Spinal cord (tissue), 10 donors: ENCODE results near the gene STARD9. TPM values are rescaled to one million over a fixed set of nuclear protein-coding genes. Genes with fewer than 3 reads are reported as not detected.
A peak's percentile ranks its signal among the peaks of the same experiment; 100 is the strongest.
"Not testable (repeated sequence)": the region's sequence is repeated elsewhere in the genome, so short reads cannot be mapped to it uniquely, and the experiment has no call there.

Experiments used
- DNase-seq, 6 donors: peaks; one replicate each; pipeline versions ENCODE4 v3.0.0 to v3.0.0-alpha.2; 2013 to 2015; ENCODE audit warnings: low spot score in 6 of 6, low read depth in 4 of 6
- H3K27ac ChIP-seq: one replicate; pipeline ENCODE4 v1.5.1; 2013; ENCODE audit warnings: low read depth, low read length, control low read depth
- H3K27me3 ChIP-seq: one replicate; pipeline ENCODE4 v1.6.1; 2013; ENCODE audit warnings: low read length; ENCODE audit not compliant: control insufficient read depth, insufficient read depth
- H3K36me3 ChIP-seq: one replicate; pipeline ENCODE4 v1.6.1; 2013; ENCODE audit warnings: low read length; ENCODE audit not compliant: control insufficient read depth, insufficient read depth
- H3K4me1 ChIP-seq: one replicate; pipeline ENCODE4 v1.6.1; 2013; ENCODE audit warnings: low read length; ENCODE audit not compliant: control insufficient read depth, insufficient read depth
- H3K4me3 ChIP-seq: one replicate; pipeline ENCODE4 v1.5.1; 2013; ENCODE audit warnings: low read depth, low read length, control low read depth
- H3K9me3 ChIP-seq: one replicate; pipeline ENCODE4 v1.6.1; 2013; ENCODE audit warnings: low read length; ENCODE audit not compliant: control insufficient read depth, insufficient read depth
- WGBS: methylation state at CpG from one replicate; pipeline ENCODE4 v1.1.5; 2013; ENCODE audit warnings: missing lambda C conversion rate; ENCODE audit not compliant: insufficient coverage; 5-methylcytosine and 5-hydroxymethylcytosine counted together
- polyA plus RNA-seq, 2 donors: library from polyadenylated mRNA; unstranded; fragments of 120-200 nt; gene quantifications; one replicate each; pipeline ENCODE4 v1.2.1, GENCODE V29; 2013; ENCODE audit not compliant: insufficient read length in 2 of 2
- total RNA-seq, 2 donors: library from RNA; depleted of rRNA in 1 of 2; stranded (reverse); fragments of 120-200 nt in 1 of 2; fragments of >200 nt in 1 of 2; gene quantifications; one replicate each; pipeline versions ENCODE4 v1.2.3 to v1.2.4, GENCODE V29; 2013 to 2014
- donor health status: healthy.

The STARD9 gene
- total and polyA plus RNA-seq, 4 donors = 11.1 to 26.2 (median 16.9) TPM

DNA sequence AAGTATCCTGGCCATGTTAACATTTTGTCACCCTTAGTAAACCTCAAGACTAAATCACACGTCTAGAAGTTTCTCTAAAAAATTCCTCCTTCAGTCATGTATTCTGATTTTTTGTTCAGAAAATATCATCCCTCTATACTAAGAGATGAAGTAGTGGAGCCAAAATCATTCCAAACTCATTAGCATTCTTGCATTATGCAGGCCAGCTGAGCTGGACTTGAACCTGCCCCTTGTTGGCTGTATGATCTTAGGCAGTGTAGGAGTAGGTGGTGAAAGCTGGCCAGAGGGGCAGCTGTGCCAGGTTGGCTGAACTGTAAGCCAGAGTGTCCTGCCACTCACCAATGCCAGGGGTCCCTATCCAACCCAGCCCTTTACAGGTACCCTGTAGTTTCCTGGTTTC lies 92.4 kb downstream of the STARD9 start:
- no CpG with 5 or more reads among the region's 1 CpG for WGBS
- no peak overlapping the region for H3K4me3 ChIP-seq

DNA sequence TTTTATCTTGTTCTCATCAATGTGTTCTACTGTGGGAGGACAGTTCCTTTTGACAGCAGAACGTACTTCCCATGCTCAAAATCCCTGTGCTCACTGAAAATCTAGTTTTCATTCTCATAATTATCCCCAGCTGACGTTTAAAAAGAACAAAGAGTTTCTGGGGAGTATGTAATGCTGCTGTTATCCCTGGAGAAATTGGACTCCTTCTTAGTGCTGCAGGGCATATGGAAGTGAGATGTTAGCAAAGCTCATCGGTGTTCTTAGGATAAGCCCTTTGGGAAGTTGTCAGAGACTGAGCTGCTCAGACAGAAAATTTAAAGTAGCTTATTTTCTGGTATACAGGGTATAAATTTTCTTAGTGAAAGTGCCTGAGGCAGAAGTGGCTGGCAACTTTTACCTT lies 95.0 kb downstream of the STARD9 start:
- Histone ChIP-seq H3K9me3 (no peaks in the 10 kb centered on the region), H3K4me1 (no peaks in the 10 kb centered on the region), H3K27me3 (no peaks in the 10 kb centered on the region), H3K4me3 (no peak overlapping the region), H3K27ac (no peak overlapping the region), H3K36me3 (peaks cover 10% of the 10 kb centered on the region)
- peak in 1 of 6 donors; percentile 49 for DNase-seq
- WGBS = 63% methylated on average over 1 of the region's 3 CpGs

More for the DNA sequence above, 92.4 kb downstream of the STARD9 start:
- no peaks in the 10 kb centered on the region for H3K27me3 ChIP-seq
- no peak overlapping the region for H3K27ac ChIP-seq
- H3K4me1 ChIP-seq = no peaks in the 10 kb centered on the region
- no peaks in the 10 kb centered on the region for H3K9me3 ChIP-seq
- peaks cover 18% of the 10 kb centered on the region for H3K36me3 ChIP-seq
- no peak for DNase-seq

DNA sequence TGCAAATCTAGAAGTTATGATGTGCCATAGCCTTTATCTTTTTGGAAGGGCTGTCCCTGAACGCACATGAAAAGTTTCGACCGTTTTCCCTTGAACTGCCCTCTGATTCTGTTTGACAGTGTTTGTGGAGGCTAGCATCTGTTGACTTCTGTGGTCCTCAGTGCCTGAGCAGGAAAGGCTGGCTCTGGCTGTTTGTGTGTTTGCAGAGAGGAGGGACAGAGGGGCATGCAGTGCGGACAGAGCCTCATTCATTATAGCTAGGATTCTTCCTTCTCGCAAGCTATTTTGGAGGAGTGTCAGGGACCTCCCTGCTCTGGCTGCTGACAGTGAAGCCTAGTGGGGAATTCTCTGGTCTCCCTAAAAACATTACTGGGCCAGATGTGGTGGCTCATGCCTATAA lies 97.0 kb downstream of the STARD9 start:
- Histone ChIP-seq H3K4me1 (peaks cover under 1% of the 10 kb centered on the region), H3K4me3 (no peak overlapping the region), H3K27me3 (no peaks in the 10 kb centered on the region), H3K9me3 (no peaks in the 10 kb centered on the region), H3K36me3 (peaks cover 14% of the 10 kb centered on the region), H3K27ac (no peak overlapping the region)
- DNase-seq = no peak
- WGBS = 83% methylated on average over 5 of the region's 5 CpGs

DNA sequence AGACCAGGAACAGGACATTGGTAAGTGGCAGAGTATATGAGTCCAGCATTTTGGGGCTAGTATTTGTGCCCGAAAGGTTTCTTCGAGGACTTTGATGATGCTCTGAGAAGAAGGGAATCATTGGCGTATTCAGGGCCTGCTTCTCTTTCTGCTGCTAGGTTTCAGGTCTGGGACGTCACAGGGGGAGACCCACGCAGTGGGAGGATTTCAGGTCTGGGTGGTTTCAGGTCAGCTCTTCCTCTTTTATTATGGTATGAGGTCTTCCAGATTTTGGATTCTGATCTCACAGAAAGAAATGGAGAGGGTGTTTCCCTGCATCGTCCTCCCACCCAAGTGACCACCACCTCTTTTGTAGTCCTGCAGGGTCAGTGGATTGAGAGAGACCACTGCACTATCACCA lies 99.1 kb downstream of the STARD9 start:
- 96% methylated on average over 4 of the region's 6 CpGs for WGBS
- H3K27me3 ChIP-seq = no peaks in the 10 kb centered on the region
- no peaks in the 10 kb centered on the region for H3K9me3 ChIP-seq
- no peak overlapping the region for H3K4me3 ChIP-seq
- no peak overlapping the region for H3K27ac ChIP-seq
- peaks cover 12% of the 10 kb centered on the region for H3K4me1 ChIP-seq
- peaks cover 9% of the 10 kb centered on the region for H3K36me3 ChIP-seq
- no peak for DNase-seq

DNA sequence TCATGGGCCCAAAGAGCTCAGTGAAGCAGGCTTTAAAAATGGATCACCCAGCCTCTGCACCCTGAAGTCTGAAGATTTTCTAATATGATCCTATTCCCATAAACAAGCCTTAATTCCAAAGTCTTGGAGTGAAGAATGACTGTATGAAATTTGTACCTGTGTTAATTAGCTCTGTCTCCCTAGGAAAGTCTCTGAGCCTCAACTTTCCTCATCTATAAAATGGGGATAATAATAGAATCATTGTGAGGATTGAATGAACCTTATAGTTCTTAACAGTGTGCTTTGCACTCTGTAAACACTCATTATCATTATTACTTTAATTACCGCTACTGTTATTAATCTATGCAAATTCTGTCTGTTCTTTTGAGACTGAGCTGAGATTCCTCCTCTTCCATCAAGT lies 99.6 kb downstream of the STARD9 start:
- H3K36me3 ChIP-seq = peaks cover 9% of the 10 kb centered on the region

DNA sequence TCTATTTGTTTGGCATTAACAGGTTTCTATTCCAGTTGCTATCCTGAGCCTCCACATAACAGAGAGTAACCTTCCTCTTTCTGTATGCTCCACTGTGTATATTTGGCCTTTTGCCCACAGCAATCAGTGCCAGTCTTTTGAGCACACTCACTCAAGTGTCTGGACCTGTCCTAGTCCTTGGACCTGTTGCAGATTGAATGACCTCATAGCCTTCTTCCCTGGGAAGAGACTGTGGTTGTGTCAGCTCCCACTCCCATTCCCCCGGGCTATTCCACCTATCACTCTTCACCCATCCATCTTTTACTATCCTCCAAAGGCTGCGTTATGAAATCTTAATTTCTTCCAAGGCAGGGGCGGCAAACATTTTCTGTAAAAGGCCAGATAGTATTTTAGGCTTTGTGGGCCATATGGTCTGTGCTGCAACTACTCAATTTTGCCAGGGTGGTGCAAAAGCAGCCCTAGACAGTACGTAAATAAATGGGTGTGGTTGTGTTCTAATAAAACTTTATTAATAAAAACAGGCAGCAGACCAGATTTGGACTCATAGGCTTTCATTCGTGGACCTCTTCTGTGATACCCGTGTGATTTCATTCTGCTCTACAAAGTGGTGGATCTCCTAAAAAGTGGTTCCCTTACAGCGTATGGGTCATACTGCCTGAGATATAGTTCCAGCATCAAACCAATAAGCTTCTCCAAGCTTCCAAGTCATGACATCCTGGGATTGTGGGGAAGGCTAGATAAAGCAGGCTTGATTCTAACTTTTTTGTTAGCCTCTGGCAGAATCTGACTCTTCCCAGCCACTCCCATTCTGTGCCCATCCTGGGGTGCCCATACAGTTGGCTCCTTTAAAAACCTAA lies 104.1 kb downstream of the STARD9 start:
- Histone ChIP-seq H3K4me1 (peaks cover 12% of the 10 kb centered on the region), H3K4me3 (no peak overlapping the region), H3K27me3 (no peaks in the 10 kb centered on the region), H3K36me3 (peaks cover 24% of the 10 kb centered on the region), H3K9me3 (no peaks in the 10 kb centered on the region), H3K27ac (no peak overlapping the region)
- 93% methylated on average over 3 of the region's 7 CpGs for WGBS
- DNase-seq = peak in 1 of 6 donors; percentile 3

More for the DNA sequence above, 99.6 kb downstream of the STARD9 start:
- H3K27ac ChIP-seq = no peak overlapping the region
- WGBS = no CpG with 5 or more reads among the region's 1 CpG
- H3K27me3 ChIP-seq = no peaks in the 10 kb centered on the region
- peaks cover 12% of the 10 kb centered on the region for H3K4me1 ChIP-seq
- H3K4me3 ChIP-seq = no peak overlapping the region
- no peak for DNase-seq
- no peaks in the 10 kb centered on the region for H3K9me3 ChIP-seq

DNA sequence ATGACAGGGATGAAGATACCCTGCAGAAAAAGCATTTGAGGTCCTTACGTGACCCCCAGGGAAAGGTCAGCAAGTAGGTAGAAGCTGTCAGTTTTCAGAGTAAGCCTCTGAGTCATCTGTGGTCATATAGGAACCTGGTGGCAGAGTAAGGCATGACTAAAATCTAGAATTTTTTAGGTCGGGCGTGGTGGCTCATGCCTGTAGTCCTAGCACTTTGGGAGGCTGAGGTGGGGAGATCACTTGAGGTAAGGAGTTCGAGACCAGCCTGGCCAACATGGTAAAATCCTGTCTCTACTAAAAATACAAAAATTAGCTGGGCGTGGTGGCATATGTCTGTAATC lies 104.7 kb downstream of the STARD9 start:
- H3K36me3 ChIP-seq = peaks cover 22% of the 10 kb centered on the region

DNA sequence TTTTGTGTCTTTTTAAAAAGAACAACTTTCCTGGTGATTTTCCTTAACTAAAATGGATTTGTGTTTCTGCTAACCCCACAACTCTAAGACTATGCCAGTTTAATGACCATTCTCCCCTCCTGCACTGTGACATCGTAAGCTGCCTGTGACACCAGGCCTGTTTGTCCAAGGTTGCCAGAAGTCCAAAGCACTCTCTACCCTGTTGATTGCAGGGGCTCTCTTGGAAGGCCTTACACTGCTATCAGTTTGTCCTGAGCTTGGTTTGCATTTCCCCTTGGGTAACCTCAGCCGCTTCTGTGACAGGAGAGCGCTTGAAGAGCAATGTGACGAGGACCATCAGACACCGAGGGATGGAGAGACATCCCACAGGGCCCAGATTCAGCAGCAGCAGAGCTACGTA lies 105.7 kb downstream of the STARD9 start:
- Histone ChIP-seq H3K27me3 (no peaks in the 10 kb centered on the region), H3K4me1 (peaks cover 12% of the 10 kb centered on the region), H3K36me3 (peaks cover 16% of the 10 kb centered on the region), H3K9me3 (no peaks in the 10 kb centered on the region), H3K27ac (no peak overlapping the region), H3K4me3 (no peak overlapping the region)
- no peak for DNase-seq
- WGBS = 91% methylated on average over 6 of the region's 6 CpGs

More for the DNA sequence above, 104.7 kb downstream of the STARD9 start:
- not testable (repeated sequence) for DNase-seq, H3K4me3 ChIP-seq, H3K27ac ChIP-seq, H3K27me3 ChIP-seq, H3K9me3 ChIP-seq
- WGBS = 100% methylated on average over 2 of the region's 5 CpGs
- H3K4me1 ChIP-seq = peaks cover 12% of the 10 kb centered on the region

DNA sequence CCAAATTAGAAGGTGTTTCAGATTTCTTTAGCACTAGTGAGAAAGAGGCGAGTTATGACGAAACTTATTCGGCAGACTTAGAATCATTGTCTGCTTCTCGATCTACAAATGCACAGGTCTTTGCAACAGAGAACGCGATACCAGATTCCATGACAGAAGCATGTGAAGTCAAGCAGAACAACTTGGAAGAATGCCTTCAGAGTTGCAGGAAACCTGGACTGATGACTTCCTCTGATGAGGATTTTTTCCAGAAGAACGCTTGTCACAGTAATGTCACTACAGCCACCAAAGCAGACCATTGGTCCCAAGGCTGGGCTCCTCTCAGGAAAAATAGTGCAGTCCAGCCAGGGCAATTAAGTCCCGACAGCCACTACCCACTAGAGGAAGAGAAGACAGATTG lies 110.9 kb downstream of the STARD9 start:
- no peak for DNase-seq
- Histone ChIP-seq H3K27ac (no peak overlapping the region), H3K9me3 (no peaks in the 10 kb centered on the region), H3K36me3 (peaks cover 28% of the 10 kb centered on the region), H3K27me3 (no peaks in the 10 kb centered on the region), H3K4me1 (no peaks in the 10 kb centered on the region), H3K4me3 (no peak overlapping the region)
- WGBS = 95% methylated on average over 7 of the region's 8 CpGs

DNA sequence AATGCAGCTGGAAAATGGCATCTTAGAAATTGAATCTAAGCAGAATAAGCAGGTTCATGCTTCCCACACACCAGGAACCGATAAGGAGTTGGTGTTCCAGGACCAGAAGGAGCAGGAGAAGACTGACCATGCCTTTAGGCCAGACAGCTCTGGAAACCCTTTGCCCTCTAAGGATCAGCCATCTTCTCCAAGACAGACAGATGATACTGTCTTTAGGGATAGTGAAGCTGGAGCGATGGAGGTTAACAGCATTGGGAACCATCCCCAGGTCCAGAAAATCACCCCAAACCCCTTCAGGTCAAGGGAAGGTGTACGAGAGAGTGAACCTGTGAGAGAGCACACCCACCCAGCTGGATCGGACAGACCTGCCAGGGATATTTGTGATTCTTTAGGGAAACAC lies 112.3 kb downstream of the STARD9 start:
- H3K27ac ChIP-seq = no peak overlapping the region
- DNase-seq = no peak
- WGBS = no CpG with 5 or more reads among the region's 4 CpGs
- no peaks in the 10 kb centered on the region for H3K9me3 ChIP-seq
- H3K27me3 ChIP-seq = no peaks in the 10 kb centered on the region
- no peak overlapping the region for H3K4me3 ChIP-seq
- no peaks in the 10 kb centered on the region for H3K4me1 ChIP-seq
- peaks cover 32% of the 10 kb centered on the region for H3K36me3 ChIP-seq
